Activated T-cell treated with anti-CD3 and anti-CD28 coated beads for 48 hours (primary cell): Measurements from ENCODE around the gene CDH23.
"Not testable (repeated sequence)": the region's sequence is repeated elsewhere in the genome, so short reads cannot be mapped to it uniquely, and the experiment has no call there.

Source experiments
- DNase-seq: peaks from one replicate; pipeline ENCODE4 v3.0.0-alpha.2; 2020; ENCODE audit warnings: low read depth

The CDH23 gene

DNA sequence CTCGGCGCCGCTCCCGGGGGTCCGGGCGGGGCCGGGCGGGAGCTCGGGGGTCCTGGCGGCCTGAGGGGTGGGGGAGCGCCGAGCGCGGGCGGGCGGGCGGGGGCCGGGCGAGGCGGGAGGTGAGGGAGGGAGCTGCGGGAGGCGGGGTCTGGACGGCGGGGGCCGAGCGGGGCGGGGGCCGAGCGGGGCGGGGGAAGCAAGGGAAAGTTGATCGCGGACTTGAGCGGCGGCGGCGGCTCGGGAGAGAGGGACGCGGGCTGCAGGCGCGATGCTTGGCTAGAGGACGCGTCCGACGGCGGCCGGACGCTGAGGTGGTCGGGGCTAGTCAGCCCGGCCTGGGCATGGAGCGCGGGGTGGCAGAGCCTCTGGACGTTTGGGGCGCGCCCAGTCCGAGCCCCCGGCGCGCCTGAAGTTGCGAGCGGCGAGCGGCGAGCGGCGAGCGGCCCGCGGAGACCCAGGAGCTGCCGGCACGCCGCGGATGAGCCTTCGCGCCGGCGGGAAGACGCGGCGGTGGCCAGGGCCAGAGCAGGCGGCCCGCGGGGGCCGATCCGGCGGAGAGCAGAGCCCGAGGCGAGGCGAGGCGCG, at the start of gene CDH23:
TSS of gene CDH23 (plus strand) at position 210 of the 585 bp plus-strand sequence. CDS start 42,912 bp downstream, outside the sequence.
- DNase-seq, result no peak

DNA sequence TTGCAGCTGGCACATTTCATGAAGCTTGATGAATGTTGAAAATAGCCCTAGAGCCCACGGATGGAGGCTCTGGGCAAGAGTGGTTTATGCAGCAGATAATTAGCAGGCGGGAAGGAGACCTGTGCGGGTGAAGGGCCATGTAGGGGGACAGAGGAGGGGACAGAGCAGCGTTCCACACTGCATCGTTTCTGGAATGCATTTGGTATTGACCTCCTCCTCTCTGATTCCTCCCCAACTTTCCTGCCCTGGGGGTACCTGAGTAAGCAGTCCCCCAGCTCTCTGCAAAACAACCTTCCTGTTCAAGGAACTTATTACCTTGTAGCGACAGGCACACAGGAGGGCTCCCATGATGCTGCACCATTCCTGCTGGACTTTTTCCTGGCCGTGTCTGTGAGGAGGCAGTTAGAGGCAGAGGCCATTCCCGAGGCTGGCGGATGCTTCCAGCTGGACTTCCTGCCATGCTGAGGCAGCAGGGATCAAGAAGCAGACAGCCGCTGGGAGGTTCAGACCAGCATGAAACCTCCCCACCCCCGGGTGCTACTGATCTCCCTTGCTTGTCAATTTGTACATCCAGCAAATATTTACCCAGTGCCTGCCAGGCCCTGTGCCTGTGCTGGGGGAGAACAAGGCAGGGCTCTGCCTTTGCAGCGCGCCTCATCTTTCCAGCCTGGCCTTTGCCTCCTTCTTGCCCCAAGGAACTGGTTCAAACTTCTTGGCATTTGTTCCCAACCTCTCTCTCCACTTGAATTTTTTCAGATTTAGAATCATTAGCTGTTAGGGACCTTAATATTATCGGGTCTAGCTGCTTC, 48.9 kb upstream of the CDH23 start:
- no peak for DNase-seq

DNA sequence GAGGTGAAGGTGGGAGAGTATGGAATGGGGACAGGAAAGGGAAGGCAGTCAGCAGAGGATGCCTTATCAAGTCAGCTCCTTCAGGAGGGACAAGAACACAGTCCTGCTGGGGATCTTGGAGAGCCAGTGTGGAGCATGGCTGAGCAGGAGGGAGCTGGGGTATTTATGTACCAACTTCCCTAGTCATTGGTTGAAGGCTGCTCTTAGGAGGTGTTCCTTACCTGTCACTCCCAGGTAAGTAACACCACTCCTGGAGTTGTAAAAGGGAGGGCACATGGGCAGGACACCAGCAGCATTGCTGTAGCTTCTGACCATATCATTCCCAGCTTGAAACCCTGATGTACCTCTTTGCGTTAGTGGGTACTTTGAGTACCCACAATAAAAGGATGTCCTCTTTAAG, 47.9 kb upstream of the CDH23 start:
- no peak for DNase-seq

DNA sequence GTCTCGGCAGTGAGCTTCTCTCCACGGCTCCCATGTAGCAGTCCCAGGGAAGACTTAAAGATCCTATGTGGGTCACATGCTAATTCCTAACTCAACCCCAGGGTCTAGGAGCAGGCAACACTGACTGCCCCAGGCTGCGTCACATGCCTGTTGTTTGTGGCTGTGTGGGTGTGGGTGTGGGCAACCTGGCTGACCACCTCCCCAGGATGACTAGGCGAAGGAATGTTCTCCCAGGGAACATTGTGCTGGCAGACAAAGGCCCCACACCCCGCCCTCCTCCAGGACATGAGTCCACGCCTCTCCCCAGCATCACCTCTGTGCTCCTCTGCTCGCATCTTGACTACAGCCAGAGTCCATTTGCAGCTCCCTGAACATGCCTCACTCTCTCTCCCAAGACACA, 47.3 kb upstream of the CDH23 start:
- no peak for DNase-seq

DNA sequence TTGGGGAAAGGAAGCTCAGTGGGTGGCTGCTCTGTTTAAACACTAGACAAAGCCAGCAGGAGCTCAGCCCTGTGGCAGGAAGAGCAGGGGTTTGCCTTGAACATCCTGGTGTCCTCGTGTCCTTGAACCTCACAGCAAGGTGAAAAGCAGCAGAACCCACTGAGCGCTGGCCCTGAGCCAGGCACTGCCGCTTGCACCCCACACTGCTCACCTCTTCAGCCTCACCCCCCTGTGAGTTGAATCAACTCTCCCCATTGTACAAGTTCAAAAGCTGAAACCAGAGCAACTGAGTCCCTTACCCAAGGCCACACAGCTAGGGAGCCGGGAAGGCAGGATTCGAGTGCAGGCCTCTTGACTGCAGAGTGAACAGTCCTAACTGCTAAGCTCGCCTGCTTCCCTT, 45.6 kb upstream of the CDH23 start:
- DNase-seq, result no peak

DNA sequence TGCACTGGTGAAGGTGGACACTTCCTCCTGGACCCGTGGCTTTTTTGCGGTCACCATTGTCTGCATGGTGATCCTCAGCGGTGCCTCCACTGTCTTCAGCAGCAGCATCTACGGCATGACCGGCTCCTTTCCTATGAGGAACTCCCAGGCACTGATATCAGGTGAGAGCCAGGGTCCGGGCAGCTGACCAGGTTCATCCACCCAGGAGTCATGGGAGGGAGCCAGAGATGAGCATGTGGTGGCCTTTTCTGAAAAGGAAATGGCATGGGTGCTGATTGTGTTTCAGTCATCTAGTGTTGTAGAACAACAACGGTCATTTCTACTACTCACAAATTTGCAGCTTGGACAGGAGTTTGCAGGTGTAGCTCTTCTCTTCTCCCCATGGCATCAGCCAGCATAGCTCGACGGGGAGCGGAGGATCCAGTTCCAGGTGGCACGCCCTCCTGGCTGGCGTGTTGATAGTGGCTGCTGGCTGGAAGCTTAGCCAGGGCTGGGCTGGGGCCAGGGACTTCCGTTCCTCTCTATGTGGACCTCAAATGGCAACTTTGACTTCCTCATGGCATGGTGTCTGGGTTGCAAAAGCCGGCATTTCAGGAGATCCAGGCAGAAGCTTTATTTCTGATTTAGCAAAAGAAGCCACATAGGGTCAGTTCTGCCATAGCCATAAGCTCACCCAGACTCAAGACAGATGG, 44.9 kb upstream of the CDH23 start:
- DNase-seq, result no peak

DNA sequence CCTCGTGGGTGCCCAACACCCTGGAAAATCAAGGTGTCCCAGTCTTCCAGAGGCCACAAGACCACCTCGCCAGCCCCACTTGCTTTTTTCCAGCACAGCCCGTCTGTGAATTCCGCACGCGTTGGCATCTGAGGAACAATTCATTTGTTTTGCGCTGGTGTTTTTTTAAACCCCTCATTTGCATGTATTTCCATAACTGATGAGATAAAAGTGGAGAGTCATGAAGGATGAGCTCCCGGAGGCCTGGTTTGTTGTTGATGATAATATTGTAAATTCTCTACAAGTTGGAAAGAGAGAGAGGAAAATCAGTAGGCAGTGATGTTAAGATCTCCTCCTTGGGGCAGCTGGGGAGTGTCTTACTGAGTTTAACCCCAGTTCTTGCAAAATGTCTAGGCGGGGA, 43.1 kb upstream of the CDH23 start:
- no peak for DNase-seq

DNA sequence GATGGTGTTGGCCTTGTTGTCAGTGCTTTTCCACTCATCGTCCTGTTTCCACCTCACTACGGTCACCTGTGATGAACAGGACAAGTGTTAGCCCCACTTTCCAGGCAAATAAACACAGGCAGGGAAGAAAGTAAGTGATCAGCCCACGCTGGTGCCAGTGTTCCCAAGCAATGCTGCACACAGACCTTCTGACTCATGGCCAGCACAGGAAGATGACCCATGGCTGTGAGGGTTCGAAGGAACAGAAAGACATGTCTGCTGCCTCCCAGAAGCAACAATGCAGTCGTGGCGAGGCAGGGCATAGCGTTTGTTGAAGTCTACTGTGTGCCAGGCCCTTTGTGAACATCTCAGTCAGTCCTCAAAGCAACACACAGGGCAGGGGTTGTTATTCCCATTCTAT, 41.9 kb upstream of the CDH23 start:
- DNase-seq, result no peak

DNA sequence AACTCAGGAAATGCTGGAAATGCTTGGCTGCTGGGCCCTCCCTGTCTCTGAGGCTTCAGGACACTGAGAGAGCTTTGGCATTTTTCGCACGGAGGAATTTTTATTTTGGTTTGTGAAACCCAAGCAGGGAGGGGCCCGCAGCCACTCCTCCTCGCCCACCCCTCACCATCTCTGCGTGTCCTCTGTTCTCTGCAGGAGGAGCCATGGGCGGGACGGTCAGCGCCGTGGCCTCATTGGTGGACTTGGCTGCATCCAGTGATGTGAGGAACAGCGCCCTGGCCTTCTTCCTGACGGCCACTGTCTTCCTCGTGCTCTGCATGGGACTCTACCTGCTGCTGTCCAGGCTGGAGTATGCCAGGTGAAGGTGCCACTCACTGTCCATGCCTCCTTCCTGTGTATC, 40.8 kb upstream of the CDH23 start:
- DNase-seq, result no peak

DNA sequence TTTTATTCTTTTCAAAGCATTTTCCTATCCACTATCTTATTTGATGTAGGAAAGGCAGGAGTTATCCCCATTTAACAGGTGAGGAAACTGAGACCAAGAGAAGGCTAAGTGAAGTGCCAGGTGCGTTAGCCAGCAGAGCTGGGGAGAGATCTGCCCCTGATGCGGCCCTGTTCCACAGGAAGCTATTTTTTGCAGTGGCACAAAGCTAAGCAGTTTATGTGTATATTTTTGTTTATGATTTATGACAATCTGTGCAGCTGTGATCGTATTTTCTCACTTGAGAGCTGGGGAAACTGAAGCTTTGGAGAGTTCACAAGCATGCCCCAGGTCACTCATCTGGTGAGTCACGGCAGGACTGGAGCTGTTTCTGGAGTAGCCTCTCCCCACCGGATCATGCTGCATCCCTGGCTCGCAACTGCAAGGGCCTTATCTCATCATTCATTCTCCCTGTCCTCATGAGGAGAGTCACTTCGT, 38.9 kb upstream of the CDH23 start:
- DNase-seq, result no peak

DNA sequence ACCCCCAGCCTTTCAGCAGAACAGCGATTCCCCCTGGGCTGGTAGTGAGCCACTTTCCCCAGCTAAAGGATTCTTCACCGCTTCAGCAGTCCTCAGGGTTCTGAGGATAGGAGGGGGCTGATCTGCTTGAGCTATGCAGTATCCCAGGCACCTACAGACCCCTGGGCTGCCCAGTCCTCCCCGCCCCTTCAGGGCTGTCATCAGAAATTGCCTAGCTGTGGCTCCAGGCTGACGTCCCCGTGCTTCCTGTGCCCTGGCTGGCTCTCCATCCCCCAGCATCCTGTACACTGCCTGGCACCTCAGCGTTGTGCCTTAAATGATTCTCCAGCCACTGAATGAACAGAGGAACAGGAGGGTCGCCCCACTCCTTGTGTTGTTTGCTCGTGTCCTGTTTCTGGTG, 38.4 kb upstream of the CDH23 start:
- no peak for DNase-seq

DNA sequence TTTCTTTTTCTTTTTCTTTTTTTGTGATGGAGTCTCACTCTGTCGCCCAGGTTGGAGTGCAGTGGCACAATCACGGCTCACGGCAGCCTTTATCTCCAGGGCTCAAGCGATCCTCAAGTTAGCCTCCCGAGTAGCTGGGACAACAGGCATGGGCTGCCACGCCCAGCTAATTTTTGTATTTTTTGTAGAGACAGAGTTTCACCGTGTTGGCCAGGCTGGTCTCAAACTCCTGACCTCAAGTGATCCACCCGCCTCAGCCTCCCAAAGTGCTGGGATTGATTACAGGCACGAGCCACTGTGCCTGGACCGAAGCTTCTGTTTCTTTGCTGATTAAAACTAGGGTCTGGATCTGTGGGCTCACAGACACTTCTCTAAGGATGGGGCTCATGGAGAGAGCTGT, 37.8 kb upstream of the CDH23 start:
- DNase-seq, result not testable (repeated sequence)

DNA sequence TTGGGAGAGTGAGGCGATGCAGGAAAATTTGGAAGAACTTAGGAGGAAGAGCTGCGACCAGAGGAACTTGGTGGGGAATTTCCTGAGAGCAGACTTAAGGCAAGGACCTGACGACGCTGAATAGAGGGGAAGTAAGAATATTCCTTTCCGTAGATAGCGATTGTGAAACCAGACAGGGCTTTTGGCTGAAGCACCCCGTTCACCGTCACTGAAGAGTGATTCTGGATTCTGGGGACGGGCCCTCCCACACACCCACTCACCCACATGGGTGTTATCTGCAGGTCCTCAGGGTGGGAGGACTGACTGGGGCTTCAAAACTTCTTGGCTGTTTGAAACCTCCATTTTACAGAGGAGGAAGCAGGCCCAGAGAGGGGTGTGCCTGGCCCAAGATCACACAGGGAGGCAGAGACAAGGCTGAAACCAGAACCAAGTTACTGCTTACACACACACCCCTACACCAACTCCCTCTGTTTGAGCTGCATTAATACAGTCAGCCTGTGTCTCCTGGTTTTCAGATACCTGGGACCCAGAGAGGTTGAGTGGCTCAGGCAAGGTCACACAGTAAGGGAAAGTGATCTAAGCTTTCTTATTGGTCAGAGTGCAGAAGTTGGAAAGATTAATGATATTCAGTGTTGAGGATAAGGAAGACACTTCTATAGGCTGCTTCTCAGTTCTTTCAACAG, 37.2 kb upstream of the CDH23 start:
- no peak for DNase-seq

DNA sequence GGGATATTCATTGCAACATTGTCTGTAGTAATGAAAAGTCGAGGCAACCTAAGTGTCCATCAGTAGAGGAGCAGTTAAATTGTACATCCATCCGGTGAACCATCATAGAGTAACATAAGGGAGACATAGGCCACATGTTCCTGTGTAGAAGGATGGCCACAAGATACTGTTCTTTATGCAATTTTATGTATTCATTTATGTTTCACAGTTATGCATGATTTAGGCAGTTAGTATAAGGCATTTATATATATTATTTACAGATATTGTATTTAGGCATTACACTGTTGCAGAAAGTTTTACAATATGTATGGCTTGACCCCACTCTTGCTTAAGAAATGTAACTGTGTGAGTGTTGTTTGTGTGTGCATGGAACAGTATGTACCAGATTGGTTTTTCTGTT, 36.0 kb upstream of the CDH23 start:
- DNase-seq, result no peak

DNA sequence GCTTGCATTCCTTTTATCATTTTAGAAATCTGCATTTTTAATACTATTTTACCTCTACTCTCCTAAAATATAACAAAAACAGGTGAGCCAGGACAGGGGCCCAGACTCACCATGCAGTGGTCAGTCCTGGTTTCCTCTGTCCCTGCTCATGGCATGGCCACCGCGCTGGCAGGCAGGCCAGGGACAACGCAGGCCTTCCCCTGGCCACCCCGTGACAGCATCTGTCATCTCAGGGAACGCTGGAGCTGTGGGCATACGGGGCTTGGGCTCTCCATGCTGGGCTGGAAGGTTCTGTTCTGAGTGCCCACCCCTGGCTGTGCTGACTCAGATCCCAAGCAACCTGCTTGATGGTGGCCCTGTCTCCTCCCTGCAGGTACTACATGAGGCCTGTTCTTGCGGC, 35.1 kb upstream of the CDH23 start:
- DNase-seq, result no peak

DNA sequence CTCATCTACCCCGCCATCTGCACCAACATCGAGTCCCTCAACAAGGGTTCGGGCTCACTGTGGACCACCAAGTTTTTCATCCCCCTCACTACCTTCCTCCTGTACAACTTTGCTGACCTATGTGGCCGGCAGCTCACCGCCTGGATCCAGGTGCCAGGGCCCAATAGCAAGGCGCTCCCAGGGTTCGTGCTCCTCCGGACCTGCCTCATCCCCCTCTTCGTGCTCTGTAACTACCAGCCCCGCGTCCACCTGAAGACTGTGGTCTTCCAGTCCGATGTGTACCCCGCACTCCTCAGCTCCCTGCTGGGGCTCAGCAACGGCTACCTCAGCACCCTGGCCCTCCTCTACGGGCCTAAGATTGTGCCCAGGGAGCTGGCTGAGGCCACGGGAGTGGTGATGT, 34.6 kb upstream of the CDH23 start:
- no peak for DNase-seq

DNA sequence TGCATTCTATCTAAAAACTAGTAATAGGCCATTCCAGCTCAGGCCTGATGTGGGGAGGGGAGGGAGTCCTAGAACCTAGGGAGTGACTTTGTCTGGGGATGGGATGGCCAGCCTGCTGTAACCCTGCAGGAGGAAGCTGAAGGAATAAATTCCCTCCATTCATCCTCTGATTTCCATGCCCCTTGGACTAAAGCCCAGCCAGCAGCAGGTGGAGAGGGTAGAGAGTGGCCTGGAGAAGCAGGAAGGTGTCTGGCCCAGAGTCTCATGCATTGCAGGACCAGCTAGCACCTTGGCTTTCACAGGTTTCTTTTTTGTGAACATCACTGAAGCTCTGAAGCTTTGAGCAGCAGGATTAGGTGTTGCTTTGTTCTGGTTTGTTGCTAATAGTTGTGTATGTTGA, 32.8 kb upstream of the CDH23 start:
- DNase-seq, result no peak

DNA sequence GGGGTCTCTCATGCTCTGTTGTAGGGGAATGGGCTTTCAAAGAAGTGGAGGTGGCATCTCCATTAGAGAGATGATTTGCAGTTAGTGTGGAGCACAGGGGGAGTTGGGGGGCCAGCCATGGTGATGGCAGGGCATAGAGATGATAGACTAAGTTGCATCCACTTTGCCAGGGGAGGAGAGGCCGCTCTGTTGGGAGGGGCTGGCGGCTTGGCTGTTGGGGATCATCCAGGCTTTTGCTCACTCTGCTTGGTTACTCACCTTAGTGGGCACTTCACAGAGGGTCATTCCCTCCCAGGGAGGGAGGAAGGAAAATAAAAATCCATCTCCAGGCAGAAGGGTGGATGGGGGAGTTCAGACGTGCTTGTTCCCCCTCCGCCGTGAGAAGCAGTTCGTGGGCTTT, 31.4 kb upstream of the CDH23 start:
- DNase-seq, result no peak

DNA sequence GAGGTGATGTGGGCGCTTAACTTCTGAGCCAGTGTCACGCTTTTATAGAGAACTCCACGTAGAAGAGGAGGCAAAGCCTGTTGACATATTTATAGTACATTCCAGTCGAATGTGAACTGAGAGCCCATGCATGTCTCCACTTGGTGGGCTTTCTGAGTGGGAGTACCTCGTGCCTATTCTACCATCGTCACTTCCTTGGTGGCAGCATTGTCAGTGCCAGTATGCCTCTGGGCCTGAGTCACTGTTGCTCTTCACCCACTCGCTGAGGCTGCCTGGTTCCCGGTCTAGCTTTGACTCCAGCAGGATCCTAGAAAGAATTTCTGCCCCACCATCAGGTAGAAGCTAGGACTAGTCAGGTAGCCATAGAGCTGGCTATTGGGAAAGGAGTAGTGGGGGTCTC, 30.0 kb upstream of the CDH23 start:
- DNase-seq, result no peak

DNA sequence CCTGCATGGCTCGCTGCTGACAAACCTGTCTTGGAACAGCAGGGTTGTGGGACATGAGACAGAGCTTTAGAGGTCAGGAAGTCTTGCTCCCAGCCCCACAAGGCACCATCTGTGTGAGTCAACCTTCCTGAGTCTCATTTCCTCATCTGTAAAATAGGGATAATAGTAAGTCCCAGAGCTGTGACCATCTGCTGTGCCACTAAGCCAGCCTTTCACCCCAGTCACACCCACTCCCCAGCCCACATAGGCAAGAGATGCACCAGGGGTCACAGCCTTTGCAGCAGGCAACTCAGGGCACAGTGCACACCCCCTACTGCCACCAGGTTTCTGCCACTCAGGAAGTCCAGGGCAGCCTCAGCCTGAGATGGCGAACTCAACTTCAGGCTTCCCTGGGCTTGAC, 29.4 kb upstream of the CDH23 start:
- DNase-seq, result no peak

DNA sequence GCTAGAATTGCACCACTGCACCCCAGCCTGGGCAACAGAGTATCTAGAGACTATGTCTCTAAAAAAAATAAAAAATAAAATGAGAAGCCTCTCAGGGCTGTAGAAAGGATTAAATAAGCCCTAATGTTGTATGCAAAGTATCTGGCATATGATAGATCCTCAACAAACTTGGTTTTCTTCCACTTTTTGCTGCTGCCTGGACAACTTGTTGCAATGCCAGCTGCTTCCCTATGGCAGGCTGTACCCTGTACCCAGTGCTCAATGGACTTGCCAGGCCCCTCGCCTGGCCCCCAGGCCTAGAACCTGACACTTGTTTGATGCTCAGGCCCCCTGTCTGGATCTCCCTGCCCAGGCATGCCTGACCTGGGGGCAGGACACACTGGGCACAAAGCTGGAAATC, 28.5 kb upstream of the CDH23 start:
- no peak for DNase-seq

DNA sequence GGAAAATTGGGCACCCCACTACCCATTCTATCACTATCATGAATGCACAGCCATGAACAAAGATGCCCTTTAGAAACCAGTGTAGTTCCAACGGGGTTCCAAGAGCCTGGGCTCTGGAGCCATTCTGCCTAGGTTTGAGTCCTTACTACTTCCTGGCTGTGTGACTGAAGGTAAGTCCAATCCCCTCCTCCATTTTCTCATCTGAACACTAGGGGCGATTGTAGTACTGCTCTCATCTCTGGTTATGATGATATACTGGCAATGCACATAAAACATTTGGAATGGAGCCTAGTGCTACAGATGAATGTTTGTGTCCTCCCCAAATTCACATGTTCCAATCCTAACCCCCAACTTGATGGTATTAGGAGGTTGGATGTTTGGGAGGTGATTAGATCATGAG, 28.1 kb upstream of the CDH23 start:
- no peak for DNase-seq

DNA sequence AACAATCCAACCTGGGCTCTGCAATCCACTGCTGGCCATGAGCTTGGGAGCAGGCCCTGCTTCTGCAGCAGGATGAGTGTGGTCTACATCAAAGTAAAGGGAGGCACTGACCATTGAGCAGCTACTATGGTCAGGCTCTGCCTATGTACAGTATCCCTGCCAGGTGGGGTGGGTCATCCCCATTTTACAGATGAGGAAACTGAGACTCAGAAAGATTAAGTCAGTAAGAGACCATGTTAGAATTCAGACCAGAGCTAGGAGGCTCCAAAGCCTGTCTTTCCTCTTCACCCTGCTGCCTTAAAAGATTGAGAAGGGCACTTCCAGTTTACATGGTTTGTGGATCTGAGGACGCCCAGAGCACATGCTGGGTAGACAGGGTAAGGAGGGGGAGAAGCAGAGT, 27.1 kb upstream of the CDH23 start:
- DNase-seq, result no peak
